ENCODE data around the gene LIG1. TPM values are rescaled to one million over a fixed set of nuclear protein-coding genes. Genes with fewer than 3 reads are reported as not detected.

The LIG1 gene
- total RNA-seq, 4 donors from 2014 or later, result 3.7 to 9.2 (median 7.1) TPM

GRCh38 chr19:48210005-48210404 is 39.9 kb upstream of the LIG1 start:
- Histone ChIP-seq H3K4me3 (no peak overlapping the region), H3K27ac (peak overlapping the region in 1 of 4 donors; percentile 36), H3K4me1 (peaks cover 0 to under 1% of the 10 kb centered on the region in 2 donors), H3K27me3 (no peaks in the 10 kb centered on the region), H3K36me3 (peaks cover 0 to 38% of the 10 kb centered on the region in 2 donors), H3K9me3 (no peaks in the 10 kb centered on the region)
- in situ Hi-C loops (cut with MboI; ENCODE audit: low sequenced_read_pairs in 4 of 4), result no loop called here
- DNase-seq, result no peak
- intact Hi-C loops (cut with DNase I; ENCODE audit: low total_unique reads), result no loop called here
- TF ChIP-seq POLR2A (IDR thresholded peaks at IDR 0.05) (no peak), CTCF (IDR thresholded peaks at IDR 0.05 in 4 of 5, conservative IDR thresholded peaks at IDR 0.05 in 1 of 5) (no peak)
- no peak for ATAC-seq

GRCh38 chr19:48206397-48207093 is 36.4 kb upstream of the LIG1 start:
- no peak for DNase-seq
- H3K4me1 ChIP-seq, result peaks cover 10 to 12% of the 10 kb centered on the region in 2 donors
- TF ChIP-seq CTCF (IDR thresholded peaks at IDR 0.05 in 4 of 5, conservative IDR thresholded peaks at IDR 0.05 in 1 of 5) (no peak), POLR2A (IDR thresholded peaks at IDR 0.05) (no peak)
- H3K4me3 ChIP-seq, result no peak overlapping the region
- H3K27me3 ChIP-seq, result no peaks in the 10 kb centered on the region
- no peaks in the 10 kb centered on the region for H3K9me3 ChIP-seq
- H3K36me3 ChIP-seq, result peaks cover 0 to 12% of the 10 kb centered on the region in 2 donors
- ATAC-seq, result no peak
- intact Hi-C loops (cut with DNase I; ENCODE audit: low total_unique reads), result no loop called here
- in situ Hi-C loops (cut with MboI; ENCODE audit: low sequenced_read_pairs in 4 of 4), result no loop called here
- no peak overlapping the region for H3K27ac ChIP-seq

- peaks cover 10 to 12% of the 10 kb centered on the region in 2 donors for H3K4me1 ChIP-seq
- ATAC-seq (peak; percentile 98 to 99), DNase-seq (peak; percentile 84 to 90)
- in situ Hi-C loops (cut with MboI; ENCODE audit: low sequenced_read_pairs in 4 of 4) (no loop called here), intact Hi-C loops (cut with DNase I; ENCODE audit: low total_unique reads) (loop anchor here (2.0 to 5.0 kb wide), 2 partner anchors 33 to 58 kb away; partner anchors contain the start of genes LIG1 and ZSWIM9)
- H3K4me3 ChIP-seq, result peak overlapping the region; percentile 55 to 88 (median 79)
- no peaks in the 10 kb centered on the region for H3K36me3 ChIP-seq
- TF ChIP-seq CTCF (IDR thresholded peaks at IDR 0.05 in 4 of 5, conservative IDR thresholded peaks at IDR 0.05 in 1 of 5) (no peak), POLR2A (IDR thresholded peaks at IDR 0.05) (peak; percentile 27 to 44)
- H3K27me3 ChIP-seq, result no peaks in the 10 kb centered on the region
- H3K9me3 ChIP-seq, result no peaks in the 10 kb centered on the region
- peak overlapping the region; percentile 69 to 85 (median 72) for H3K27ac ChIP-seq
These were observed 33.9 kb upstream of the LIG1 start for GRCh38 chr19:48203794-48204628.

- ATAC-seq, result no peak
These were observed 33.2 kb upstream of the LIG1 start for GRCh38 chr19:48203222-48203793.

More at GRCh38 chr19:48203222-48203793, 33.2 kb upstream of the LIG1 start:
- Histone ChIP-seq H3K36me3 (no peaks in the 10 kb centered on the region), H3K27ac (peak overlapping the region; percentile 69 to 85 (median 72)), H3K4me3 (peak overlapping the region; percentile 55 to 88 (median 79)), H3K27me3 (no peaks in the 10 kb centered on the region), H3K9me3 (no peaks in the 10 kb centered on the region), H3K4me1 (peaks cover 10 to 12% of the 10 kb centered on the region in 2 donors)
- TF ChIP-seq POLR2A (IDR thresholded peaks at IDR 0.05) (no peak), CTCF (IDR thresholded peaks at IDR 0.05 in 4 of 5, conservative IDR thresholded peaks at IDR 0.05 in 1 of 5) (no peak)
- intact Hi-C loops (cut with DNase I; ENCODE audit: low total_unique reads), result loop anchor here (5.0 kb wide), 1 partner anchor 59 kb away; no protein-coding TSS in a partner anchor
- in situ Hi-C loops (cut with MboI; ENCODE audit: low sequenced_read_pairs in 4 of 4), result no loop called here
- no peak for DNase-seq
